PC-9 (cell line): ENCODE data around the gene PRAMEF2.

Source experiments
- CTCF ChIP-seq: fragments of 200-600 bp; sonication (generic); conservative IDR thresholded peaks from 2 replicates; pipeline ENCODE4 v1.6.1; 2017; ENCODE audit warnings: mixed run types, antibody characterized with exemption, mild to moderate bottlenecking, moderate library complexity
- EZH2 ChIP-seq: fragments of 200-600 bp; sonication (generic); IDR thresholded peaks from 2 replicates; pipeline ENCODE4 v1.8.0; 2017; ENCODE audit warnings: antibody characterized with exemption, low read depth

- TF ChIP-seq EZH2 (no peak), CTCF (no peak)
Observed at GRCh38 chr1:12811409-12811784, 45.5 kb upstream of the PRAMEF2 start.
